ENCODE results near the gene CDY1B.
"Not testable (repeated sequence)": the region's sequence is repeated elsewhere in the genome, so short reads cannot be mapped to it uniquely, and the experiment has no call there.

Gene CDY1B, protein sequence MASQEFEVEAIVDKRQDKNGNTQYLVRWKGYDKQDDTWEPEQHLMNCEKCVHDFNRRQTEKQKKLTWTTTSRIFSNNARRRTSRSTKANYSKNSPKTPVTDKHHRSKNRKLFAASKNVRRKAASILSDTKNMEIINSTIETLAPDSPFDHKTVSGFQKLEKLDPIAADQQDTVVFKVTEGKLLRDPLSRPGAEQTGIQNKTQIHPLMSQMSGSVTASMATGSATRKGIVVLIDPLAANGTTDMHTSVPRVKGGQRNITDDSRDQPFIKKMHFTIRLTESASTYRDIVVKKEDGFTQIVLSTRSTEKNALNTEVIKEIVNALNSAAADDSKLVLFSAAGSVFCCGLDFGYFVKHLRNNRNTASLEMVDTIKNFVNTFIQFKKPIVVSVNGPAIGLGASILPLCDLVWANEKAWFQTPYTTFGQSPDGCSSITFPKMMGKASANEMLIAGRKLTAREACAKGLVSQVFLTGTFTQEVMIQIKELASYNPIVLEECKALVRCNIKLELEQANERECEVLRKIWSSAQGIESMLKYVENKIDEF

DNA sequence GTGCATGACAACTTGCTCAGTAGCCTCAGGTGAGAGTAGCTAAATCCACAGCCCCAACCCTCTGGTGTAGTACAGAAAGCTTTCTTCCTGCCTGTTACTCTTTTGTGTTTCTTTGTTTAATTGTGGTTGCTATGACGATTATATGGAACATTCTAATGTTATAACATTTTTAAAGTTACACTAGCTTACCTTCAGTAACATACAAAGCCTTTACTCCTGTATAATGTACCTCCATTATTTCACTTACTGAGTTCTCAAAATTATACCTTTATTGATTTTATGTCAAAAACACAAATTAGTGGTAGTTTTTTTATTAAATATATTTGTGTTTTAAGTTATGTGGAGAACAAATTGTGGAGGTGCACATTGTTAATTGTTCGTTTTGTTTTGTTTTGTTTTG lies at the start of gene CDY1B:
CDY1B (minus strand) TSS at position 101 of the 400 bp plus-strand sequence. CDS start 331 bp downstream, outside the sequence.
- not testable (repeated sequence) for DNase-seq (ENCODE audit: low spot score)

DNA sequence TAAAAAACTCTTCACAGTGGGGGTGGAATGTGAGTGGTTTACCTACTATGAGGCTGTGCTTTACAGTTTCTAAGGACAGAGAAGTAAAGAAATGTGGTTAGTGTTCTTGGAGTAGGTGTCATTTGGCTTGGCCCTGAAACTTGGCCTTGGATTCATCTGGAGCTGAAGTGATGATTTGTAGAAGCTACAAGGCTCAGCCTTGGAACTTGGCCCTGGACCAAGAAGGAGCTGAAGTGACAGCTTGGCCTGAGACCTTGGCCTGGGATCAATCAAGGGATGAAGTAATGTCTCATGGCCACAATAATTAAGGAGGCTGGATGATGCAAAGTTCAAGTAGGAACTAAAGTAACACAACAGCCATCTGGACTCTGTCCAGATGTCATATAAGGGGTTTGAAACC lies 1.7 kb upstream of the CDY1B start:
- DNase-seq (ENCODE audit: low spot score) = not testable (repeated sequence)

DNA sequence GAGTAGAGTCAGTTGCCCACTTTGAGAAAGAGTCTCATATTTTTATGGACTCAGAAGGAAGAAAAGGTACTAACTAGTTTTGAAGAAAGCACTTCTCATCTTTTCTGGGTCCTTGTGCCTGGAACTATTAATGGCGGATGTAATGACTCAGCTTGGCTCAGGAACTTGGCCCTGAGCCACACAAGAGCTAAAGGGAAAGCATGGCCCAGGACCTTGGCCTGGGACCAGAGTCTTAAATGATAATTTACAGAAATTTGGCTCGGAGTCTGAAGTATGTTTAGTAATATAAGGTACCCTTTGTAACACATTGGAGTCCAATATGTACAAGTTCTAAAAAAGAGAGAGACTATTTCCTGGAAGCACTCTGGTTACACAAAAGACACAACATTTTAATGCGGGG lies 4.6 kb downstream of the CDY1B start:
- DNase-seq (ENCODE audit: low spot score) = not testable (repeated sequence)

DNA sequence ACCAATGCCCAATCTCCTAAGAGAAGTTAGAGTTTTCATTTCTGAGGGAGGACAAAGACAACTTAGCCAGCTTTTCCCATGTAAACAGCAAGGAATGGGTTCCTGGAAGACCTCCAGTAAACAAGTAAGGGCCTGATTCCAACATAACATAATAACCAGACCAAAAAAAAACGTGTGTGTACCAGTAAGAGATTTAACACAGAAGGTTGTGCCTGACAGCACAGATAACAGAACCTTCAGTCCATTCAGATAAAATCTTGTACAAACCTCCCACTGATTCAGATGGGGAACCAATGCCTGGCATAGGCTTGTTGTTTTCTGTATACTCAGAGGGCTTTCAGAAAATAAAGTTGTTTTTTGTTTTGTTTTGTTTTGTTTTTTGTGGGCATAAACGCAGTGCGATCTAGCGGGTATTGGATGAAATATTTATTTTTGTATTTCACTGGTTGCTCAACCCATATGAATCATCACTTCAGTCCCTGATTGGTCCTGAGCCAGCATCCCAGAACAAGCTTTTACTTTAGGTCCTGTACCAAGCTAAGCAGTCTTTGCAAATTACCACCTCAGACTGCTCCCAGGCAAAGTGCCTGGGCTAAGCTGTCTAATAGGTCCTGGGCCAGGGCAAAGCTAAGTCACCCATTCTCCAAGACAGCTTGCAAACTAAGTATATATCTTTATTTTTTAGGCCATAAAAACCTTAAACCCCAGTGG lies 8.7 kb downstream of the CDY1B start:
- DNase-seq (ENCODE audit: low spot score) = not testable (repeated sequence)

DNA sequence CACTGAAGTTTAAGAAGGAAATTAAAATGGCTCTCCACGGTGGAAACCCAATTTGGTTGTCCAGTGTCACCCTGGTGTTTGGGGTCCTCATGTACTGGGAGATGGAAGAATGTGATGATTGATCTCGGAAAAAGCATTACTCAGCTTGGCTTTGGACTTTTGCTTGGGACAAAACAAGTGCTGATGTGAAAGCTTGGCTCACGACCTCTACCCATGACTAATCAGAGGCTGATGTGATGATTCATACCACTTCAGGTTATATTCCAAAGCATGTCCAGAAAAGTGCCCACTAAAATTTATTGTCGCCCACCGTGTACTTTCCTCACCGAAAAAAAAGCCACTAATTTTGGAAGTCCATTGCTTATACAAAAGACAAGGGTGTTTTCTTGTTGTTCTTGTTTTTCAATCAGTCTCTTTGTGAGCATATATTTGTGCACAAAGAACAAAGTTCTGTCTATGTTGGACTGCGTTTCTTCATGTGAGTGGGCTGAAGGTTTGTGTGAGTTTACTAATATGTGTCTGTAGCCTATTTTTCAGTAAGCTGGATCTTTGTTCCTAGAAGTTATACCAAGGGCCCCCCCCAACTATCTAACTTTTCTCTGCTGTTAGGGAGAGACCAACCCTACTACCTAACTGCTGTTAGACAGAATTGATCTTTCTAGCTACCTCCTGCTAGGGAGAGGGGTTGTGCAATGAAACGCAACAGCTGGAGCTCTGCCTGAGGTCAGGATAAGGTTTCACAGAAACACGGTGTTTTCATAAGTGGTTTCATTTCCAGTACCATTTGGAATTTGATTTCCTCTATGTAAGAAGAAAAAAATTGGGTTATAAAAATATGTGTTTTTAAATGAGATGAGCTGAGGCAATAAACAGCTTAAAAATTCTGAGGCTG lies 21.4 kb downstream of the CDY1B start:
- not testable (repeated sequence) for DNase-seq (ENCODE audit: low spot score)
